Testis (tissue), 3 donors: ENCODE results near the gene EXOC6. TPM values are rescaled to one million over a fixed set of nuclear protein-coding genes. Genes with fewer than 3 reads are reported as not detected.
A peak's percentile ranks its signal among the peaks of the same experiment; 100 is the strongest.

Experiments used
- DNase-seq: peaks from one replicate; pipeline ENCODE4 v3.0.0-alpha.2; 2019
- H3K27ac ChIP-seq, 2 donors: fragments of 200-600 bp; sonication (generic); one replicate each; pipeline ENCODE4 v1.5.1; 2019
- H3K27me3 ChIP-seq: fragments of 200-600 bp; sonication (generic); one replicate; pipeline ENCODE4 v1.5.1; 2019
- H3K36me3 ChIP-seq: fragments of 200-600 bp; sonication (generic); one replicate; pipeline ENCODE4 v1.5.1; 2017; ENCODE audit warnings: low read depth; ENCODE audit errors: missing control alignments
- H3K4me1 ChIP-seq: fragments of 200-600 bp; sonication (generic); one replicate; pipeline ENCODE4 v1.5.1; 2019
- H3K4me3 ChIP-seq, 2 donors: fragments of 200-600 bp; sonication (generic); one replicate each; pipeline ENCODE4 v1.5.1; 2017 to 2019
- H3K9me3 ChIP-seq: fragments of 200-600 bp; sonication (generic); one replicate; pipeline ENCODE4 v1.5.1; 2017
- POLR2A ChIP-seq: fragments of 450-650 bp; IDR thresholded peaks from one replicate; pipeline ENCODE4 v1.6.1; 2017; ENCODE audit warnings: antibody characterized with exemption, mild to moderate bottlenecking, moderate library complexity
- WGBS, 2 donors: methylation state at CpG; one replicate each; pipeline ENCODE4 v1.1.5; 2018; 5-methylcytosine and 5-hydroxymethylcytosine counted together
- intact Hi-C: fragments of 100-400 bp; cut with DNase I; formaldehyde crosslinking; loops from one replicate; pipeline ENCODE4 v1.15.1; 2023; ENCODE audit warnings: low total_unique reads
- polyA plus RNA-seq: library from polyadenylated mRNA; stranded (reverse); fragments of 350-450 nt; fragmentation: Illumina TruSeq; extraction: RNeasy Lipid Tissue Mini Kit (QIAGEN cat#74804); gene quantifications from one replicate; pipeline ENCODE4 v1.2.3, GENCODE V29; 2014; ENCODE audit warnings: low read depth, low replicate concordance; ENCODE audit not compliant: insufficient read depth
- total RNA-seq, 2 donors: library from RNA; depleted of rRNA; stranded (reverse); fragments of >200 nt; gene quantifications; one replicate each; pipeline ENCODE4 v1.2.3, GENCODE V29; 2016
- TF ChIP-seq, protein P1 (sequence below), 3 experiments: fragments of 450-650 bp in 2 of 3; fragments of 200-600 bp in 1 of 3; sonication (generic) in 1 of 3; IDR thresholded peaks; one replicate each; pipeline ENCODE4 v1.5.1; 2016 to 2019; ENCODE audit warnings: antibody characterized with exemption in 3 of 3, mild to moderate bottlenecking in 2 of 3, moderate library complexity in 1 of 3

EXOC6 gene
- total and polyA plus RNA-seq, 3 donors from 2014 or later: 13.3 to 38.5 (median 28.0) TPM

DNA sequence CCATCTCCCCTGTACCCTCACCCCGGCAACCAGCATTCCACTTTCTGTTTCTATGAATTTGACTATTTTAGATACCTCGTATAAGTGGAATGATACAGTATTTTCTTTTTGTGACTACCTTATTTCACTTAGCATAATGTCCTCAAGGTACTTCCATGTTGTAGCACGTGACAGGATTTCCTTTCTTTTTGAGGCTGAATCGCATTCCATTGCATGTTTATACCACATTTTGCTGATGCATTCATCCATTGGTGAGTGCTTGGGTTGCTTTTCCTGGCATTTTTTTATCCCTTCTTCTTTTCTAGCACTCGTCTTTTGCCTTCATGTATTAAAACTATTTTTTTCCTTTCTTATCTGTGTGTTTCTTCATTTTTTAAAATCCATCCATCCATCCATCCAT is 22.3 kb upstream of the EXOC6 start:
- TF ChIP-seq POLR2A: no peak
- TF ChIP-seq, protein P1, sequence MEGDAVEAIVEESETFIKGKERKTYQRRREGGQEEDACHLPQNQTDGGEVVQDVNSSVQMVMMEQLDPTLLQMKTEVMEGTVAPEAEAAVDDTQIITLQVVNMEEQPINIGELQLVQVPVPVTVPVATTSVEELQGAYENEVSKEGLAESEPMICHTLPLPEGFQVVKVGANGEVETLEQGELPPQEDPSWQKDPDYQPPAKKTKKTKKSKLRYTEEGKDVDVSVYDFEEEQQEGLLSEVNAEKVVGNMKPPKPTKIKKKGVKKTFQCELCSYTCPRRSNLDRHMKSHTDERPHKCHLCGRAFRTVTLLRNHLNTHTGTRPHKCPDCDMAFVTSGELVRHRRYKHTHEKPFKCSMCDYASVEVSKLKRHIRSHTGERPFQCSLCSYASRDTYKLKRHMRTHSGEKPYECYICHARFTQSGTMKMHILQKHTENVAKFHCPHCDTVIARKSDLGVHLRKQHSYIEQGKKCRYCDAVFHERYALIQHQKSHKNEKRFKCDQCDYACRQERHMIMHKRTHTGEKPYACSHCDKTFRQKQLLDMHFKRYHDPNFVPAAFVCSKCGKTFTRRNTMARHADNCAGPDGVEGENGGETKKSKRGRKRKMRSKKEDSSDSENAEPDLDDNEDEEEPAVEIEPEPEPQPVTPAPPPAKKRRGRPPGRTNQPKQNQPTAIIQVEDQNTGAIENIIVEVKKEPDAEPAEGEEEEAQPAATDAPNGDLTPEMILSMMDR (IDR thresholded peaks at IDR 0.05): no peak
- Histone ChIP-seq H3K9me3 (no peaks in the 10 kb centered on the region), H3K4me3 (no peak overlapping the region), H3K36me3 (no peaks in the 10 kb centered on the region), H3K27me3 (no peaks in the 10 kb centered on the region), H3K4me1 (peaks cover 13% of the 10 kb centered on the region), H3K27ac (no peak overlapping the region)
- WGBS, 2 donors: 66 to 74% methylated on average over 5 of the region's 5 CpGs
- no peak for DNase-seq
- intact Hi-C loops: no loop called here

DNA sequence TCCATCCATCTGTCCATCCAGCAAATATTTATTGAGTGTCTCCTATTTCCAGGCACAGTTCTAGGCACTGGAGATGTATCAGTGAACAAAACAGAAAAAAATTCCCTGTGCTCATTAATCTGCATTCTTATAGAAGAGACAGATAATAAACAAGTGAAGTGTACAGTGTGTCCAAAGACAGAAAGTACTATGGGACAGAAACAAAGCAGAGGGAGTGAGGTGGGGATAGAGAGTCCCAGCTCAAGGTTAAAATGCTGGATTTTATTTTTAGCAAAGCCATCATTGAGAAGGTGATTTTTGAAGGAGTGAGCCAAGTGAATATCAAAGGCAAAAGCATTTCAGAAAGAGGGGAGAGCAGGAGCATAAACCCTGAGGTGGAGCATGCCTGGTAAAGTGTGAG is 21.8 kb upstream of the EXOC6 start:
- H3K4me1 ChIP-seq: peaks cover 13% of the 10 kb centered on the region
- no peak for DNase-seq
- H3K9me3 ChIP-seq: no peaks in the 10 kb centered on the region
- TF ChIP-seq, protein P1 (IDR thresholded peaks at IDR 0.05): no peak
- no peak for TF ChIP-seq POLR2A
- no peaks in the 10 kb centered on the region for H3K27me3 ChIP-seq
- no peak overlapping the region for H3K4me3 ChIP-seq
- no peak overlapping the region for H3K27ac ChIP-seq
- intact Hi-C loops: no loop called here
- no peaks in the 10 kb centered on the region for H3K36me3 ChIP-seq

DNA sequence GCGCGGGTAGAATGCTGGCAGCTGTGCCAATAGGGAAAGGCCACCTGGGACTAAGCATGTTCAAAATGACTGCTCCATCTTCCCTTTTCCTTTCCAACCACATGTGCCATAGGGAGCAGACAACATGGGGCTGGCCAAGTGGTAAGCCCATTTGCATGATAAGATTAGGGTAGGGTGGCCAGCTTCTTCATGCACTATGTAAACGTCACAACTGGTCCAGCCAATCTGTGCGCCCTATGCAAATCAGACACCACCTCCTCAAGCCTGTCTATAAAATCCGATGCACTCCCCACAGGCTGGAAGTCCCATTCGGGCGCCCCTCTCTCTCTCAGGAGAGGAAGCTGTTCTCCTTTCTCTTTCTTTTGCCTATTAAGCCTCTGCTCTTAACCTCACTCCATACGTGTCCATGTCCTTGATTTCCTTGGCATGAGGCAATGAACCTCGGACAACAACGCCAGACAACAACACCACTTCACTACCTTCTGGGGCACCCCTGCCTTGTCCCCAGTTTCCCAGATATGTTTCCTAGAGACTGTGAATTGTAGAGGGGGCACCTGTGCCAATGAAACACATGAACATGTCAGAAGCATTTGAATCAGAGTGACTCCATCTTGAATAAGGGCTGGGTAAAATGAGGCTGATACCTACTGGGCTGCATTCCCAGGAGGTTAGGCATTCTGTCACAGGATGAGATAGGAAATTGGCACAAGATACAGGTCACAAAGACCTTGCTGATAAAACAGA is 19.1 kb upstream of the EXOC6 start:
- Histone ChIP-seq H3K27ac (no peak overlapping the region), H3K9me3 (no peaks in the 10 kb centered on the region), H3K4me1 (peaks cover 17% of the 10 kb centered on the region), H3K36me3 (no peaks in the 10 kb centered on the region), H3K27me3 (no peaks in the 10 kb centered on the region), H3K4me3 (no peak overlapping the region)
- TF ChIP-seq, protein P1 (IDR thresholded peaks at IDR 0.05): no peak
- no peak for TF ChIP-seq POLR2A
- WGBS, 2 donors: 77 to 78% methylated on average over 10 of the region's 10 CpGs
- intact Hi-C loops: no loop called here
- no peak for DNase-seq

DNA sequence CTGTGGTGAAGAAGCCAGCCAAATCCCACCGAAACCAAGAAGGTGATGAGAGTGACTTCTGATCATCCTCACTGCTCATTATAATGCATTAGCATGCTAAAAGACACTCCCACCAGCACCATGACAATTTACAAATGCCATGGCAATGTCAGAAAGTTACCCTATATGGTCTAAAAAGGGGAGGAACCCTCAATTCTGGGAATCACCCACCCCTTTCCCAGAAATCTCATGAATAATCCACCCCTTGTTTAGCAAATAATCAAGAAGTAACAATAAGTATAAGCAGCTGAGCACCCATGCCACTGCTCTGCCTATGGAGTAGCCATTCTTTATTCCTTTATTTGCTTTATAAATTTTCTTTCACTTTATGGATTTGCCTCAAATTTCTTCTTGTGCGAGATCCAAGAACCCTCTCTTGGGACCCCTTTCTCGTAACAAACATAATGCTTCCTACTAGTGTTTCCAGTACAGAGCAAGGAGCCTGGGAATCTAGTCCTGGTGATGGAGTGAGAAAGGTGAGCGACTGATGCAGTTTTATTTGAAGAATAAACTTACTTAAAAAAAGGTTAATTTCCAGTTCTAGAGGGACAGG is 18.4 kb upstream of the EXOC6 start:
- H3K36me3 ChIP-seq: no peaks in the 10 kb centered on the region
- no peaks in the 10 kb centered on the region for H3K27me3 ChIP-seq
- peaks cover 18% of the 10 kb centered on the region for H3K4me1 ChIP-seq
- intact Hi-C loops: no loop called here
- WGBS, 2 donors: 74 to 88% methylated on average over 4 of the region's 4 CpGs
- H3K4me3 ChIP-seq: no peak overlapping the region
- DNase-seq: no peak
- peak overlapping the region in 1 of 2 donors; percentile 74 for H3K27ac ChIP-seq
- TF ChIP-seq POLR2A: no peak
- TF ChIP-seq, protein P1 (IDR thresholded peaks at IDR 0.05): no peak
- H3K9me3 ChIP-seq: no peaks in the 10 kb centered on the region
